GM19372 (cell line): ENCODE results near the gene GBP1.
"Not testable (repeated sequence)": the region's sequence is repeated elsewhere in the genome, so short reads cannot be mapped to it uniquely, and the experiment has no call there.

Experiments
- ATAC-seq: cut with Tn5 transposase; IDR thresholded peaks from one replicate; pipeline ENCODE4 v1.9.1; 2021; ENCODE audit warnings: mild to moderate bottlenecking, low read depth, moderate library complexity; ENCODE audit not compliant: unreplicated experiment

Gene GBP1

DNA sequence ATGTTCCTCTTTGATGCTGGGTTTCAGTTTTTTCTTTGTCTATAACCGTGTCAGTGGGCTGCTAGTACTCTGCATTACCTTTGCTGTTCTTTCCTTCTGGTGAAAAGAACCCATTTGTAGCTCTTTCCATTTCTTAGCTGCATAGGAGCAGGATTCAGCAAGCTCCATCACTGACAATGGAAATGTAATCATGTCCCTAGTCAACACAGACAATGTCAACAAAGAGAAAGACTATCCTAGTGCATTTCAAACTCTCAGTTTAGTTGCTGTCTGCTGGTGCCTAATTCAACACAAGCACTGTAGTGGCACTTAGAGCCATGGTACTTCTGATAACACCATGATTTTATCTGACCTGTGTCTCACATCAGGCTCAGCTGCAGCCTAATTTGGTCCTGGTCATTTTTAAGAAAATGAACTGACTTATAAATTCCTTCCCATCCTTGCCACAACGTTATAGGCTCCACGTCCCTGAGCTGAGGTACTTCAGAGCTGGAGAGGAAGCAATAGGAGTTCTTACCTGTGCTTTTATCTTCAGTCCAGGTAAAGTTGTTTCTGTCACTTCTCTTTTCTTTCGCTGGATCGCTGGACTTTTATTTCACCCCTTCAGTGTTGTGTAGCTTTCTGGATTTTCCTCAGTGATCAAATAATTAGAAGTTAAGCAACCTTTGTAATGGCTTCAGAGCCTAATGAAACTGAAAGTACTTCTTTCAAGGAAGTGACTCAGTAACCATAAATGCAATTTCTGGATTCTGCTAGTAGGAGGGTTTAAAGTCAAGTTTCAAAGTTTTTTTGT is 42.6 kb downstream of the GBP1 start, which contains the start of gene GBP3:
Gene GBP3, minus strand, starts transcription at position 700 of the 793 bp plus-strand sequence. CDS start 2,145 bp downstream, outside the sequence.
- peak; percentile 71 for ATAC-seq

DNA sequence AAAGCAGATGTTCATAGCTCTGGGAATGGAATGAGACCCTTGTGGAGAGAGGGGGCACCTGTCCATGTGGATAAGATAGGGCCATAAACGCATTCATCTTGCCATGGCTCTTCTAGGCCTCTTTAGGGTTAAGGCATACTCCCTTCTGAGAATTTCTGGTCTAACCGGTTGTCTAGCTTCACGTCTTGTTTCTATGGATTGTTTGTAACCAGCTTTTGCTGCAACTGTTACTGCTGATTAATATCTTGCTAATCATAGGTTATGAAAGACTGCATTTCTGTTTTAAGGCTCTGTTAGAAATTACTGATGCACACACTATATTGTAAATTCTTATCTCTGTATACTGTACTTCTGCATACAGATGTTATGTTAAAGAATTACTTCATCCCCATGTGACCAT is 46.7 kb downstream of the GBP1 start:
- ATAC-seq = not testable (repeated sequence)

DNA sequence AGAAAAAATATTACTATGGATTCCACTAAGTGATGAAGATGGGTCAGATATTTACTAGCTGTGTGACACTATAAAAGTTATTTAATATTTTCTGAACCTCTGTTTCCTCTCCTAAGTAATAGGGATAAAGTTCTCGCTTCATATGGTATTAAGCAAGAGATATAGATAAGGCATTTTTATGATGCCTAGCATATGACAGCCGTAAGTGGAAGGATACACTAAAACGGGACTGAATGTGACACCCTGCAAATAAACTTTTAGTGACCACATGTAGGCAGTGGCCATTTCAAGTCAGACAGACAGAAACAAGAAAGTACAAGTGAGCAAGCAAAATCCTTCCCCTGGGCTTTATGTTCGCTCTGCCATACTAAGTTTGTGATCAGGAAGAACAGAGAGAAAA is 56.5 kb downstream of the GBP1 start:
- ATAC-seq = no peak

- ATAC-seq = no peak
Observed at GRCh38 chr1:89005286-89006151, 59.5 kb downstream of the GBP1 start.
